ENCODE results near the gene MRPS27.

The MRPS27 gene

DNA sequence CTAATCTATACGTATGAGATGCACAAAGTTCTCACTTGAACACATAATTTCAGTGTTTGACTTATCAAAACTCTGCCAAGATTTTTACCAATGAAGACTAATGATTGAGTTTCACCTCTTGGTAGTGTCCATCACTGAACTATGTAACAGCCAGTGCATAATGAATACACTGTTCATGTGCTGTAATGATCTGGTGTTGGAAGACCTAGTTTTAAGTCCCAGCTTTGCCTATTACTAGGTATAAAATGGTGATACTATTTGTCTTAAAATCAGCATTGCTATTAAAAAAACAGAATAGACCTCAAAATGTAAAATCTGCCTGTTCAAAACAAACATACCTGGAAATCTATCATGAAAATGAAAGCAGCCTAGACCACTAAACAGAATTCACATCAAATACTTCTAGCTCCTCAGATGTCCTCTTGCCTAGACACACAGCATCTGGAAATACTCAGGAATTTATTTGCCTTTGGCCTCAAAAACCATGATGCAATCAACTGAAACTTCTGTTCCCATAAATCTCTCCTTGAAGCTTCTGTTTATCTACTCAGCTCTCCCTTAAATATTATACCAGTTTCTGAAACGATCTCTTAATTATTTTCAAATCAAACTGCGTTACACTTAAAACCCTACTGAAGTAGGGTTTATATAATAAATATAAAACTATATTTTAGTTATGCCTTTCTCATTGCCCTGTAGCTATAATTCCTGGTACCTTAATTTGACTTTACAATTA is 38.1 kb downstream of the MRPS27 start:
- H3K27ac ChIP-seq (replicated peaks) = no peak overlapping the region
- TF ChIP-seq POLR2AphosphoS5 (IDR thresholded peaks at IDR 0.05; ENCODE audit: low read depth) = no peak
- no peak for TF ChIP-seq SPI1 (IDR thresholded peaks at IDR 0.05; ENCODE audit: borderline replicate concordance, low read depth)
- TF ChIP-seq REST (IDR thresholded peaks at IDR 0.05; ENCODE audit: insufficient replicate concordance, low read depth) = no peak
- no peak for TF ChIP-seq GABPA (IDR thresholded peaks at IDR 0.05; ENCODE audit: low read depth)
- TF ChIP-seq, protein P1, sequence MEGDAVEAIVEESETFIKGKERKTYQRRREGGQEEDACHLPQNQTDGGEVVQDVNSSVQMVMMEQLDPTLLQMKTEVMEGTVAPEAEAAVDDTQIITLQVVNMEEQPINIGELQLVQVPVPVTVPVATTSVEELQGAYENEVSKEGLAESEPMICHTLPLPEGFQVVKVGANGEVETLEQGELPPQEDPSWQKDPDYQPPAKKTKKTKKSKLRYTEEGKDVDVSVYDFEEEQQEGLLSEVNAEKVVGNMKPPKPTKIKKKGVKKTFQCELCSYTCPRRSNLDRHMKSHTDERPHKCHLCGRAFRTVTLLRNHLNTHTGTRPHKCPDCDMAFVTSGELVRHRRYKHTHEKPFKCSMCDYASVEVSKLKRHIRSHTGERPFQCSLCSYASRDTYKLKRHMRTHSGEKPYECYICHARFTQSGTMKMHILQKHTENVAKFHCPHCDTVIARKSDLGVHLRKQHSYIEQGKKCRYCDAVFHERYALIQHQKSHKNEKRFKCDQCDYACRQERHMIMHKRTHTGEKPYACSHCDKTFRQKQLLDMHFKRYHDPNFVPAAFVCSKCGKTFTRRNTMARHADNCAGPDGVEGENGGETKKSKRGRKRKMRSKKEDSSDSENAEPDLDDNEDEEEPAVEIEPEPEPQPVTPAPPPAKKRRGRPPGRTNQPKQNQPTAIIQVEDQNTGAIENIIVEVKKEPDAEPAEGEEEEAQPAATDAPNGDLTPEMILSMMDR (IDR thresholded peaks at IDR 0.05; ENCODE audit: insufficient read depth, low read length) = no peak
- H3K4me3 ChIP-seq (replicated peaks; ENCODE audit: insufficient read depth, low read length) = no peak overlapping the region
- no peaks in the 10 kb centered on the region for H3K27me3 ChIP-seq (ENCODE audit: insufficient read depth, poor library complexity, severe bottlenecking)
- DNase-seq (ENCODE audit: low read depth in 1 of 2, low spot score in 1 of 2) = no peak

- Histone ChIP-seq H3K4me3 (replicated peaks; ENCODE audit: insufficient read depth, low read length) (no peak overlapping the region), H3K27me3 (ENCODE audit: insufficient read depth, poor library complexity, severe bottlenecking) (no peaks in the 10 kb centered on the region), H3K27ac (replicated peaks) (no peak overlapping the region)
- no peak for DNase-seq (ENCODE audit: low read depth in 1 of 2, low spot score in 1 of 2)
- TF ChIP-seq, protein P1 (IDR thresholded peaks at IDR 0.05; ENCODE audit: insufficient read depth, low read length) = no peak
- no peak for TF ChIP-seq POLR2AphosphoS5 (IDR thresholded peaks at IDR 0.05; ENCODE audit: low read depth)
- no peak for TF ChIP-seq GABPA (IDR thresholded peaks at IDR 0.05; ENCODE audit: low read depth)
- TF ChIP-seq REST (IDR thresholded peaks at IDR 0.05; ENCODE audit: insufficient replicate concordance, low read depth) = no peak
- no peak for TF ChIP-seq SPI1 (IDR thresholded peaks at IDR 0.05; ENCODE audit: borderline replicate concordance, low read depth)
Measured at GRCh38 chr5:72281430-72281763, 38.6 kb downstream of the MRPS27 start.

DNA sequence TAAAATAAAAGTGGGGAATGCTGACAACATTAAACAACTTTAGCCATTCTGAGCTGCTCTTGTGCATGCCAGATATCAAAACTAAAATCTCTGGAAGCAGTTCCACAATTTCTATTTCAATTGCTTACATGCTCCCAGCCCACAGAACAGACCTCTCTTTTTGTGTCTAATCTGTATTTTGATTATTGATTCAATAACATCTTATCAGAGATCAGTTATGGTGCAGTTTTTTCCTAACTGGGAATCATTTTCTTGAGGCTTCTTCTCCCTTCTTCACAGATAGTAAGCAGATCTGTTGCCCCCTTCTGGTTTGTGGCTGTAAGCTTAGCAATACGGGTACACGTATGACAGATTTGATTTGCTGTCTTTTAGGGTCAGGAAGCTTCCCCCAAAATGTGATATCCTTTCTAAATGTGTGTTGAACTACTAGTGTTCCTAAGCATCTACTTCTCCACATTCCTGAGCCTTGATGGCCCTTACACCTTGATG is 39.4 kb downstream of the MRPS27 start:
- H3K27ac ChIP-seq (replicated peaks) = no peak overlapping the region
- no peaks in the 10 kb centered on the region for H3K27me3 ChIP-seq (ENCODE audit: insufficient read depth, poor library complexity, severe bottlenecking)
- no peak for TF ChIP-seq GABPA (IDR thresholded peaks at IDR 0.05; ENCODE audit: low read depth)
- TF ChIP-seq SPI1 (IDR thresholded peaks at IDR 0.05; ENCODE audit: borderline replicate concordance, low read depth) = no peak
- no peak for TF ChIP-seq REST (IDR thresholded peaks at IDR 0.05; ENCODE audit: insufficient replicate concordance, low read depth)
- TF ChIP-seq, protein P1 (IDR thresholded peaks at IDR 0.05; ENCODE audit: insufficient read depth, low read length) = no peak
- no peak for TF ChIP-seq POLR2AphosphoS5 (IDR thresholded peaks at IDR 0.05; ENCODE audit: low read depth)
- H3K4me3 ChIP-seq (replicated peaks; ENCODE audit: insufficient read depth, low read length) = no peak overlapping the region
- no peak for DNase-seq (ENCODE audit: low read depth in 1 of 2, low spot score in 1 of 2)
